Right renal pelvis (tissue), 4 donors: Measurements from ENCODE around the gene RUFY1. TPM values are rescaled to one million over a fixed set of nuclear protein-coding genes. Genes with fewer than 3 reads are reported as not detected.
"Not testable (repeated sequence)": the region's sequence is repeated elsewhere in the genome, so short reads cannot be mapped to it uniquely, and the experiment has no call there.

Source experiments
- DNase-seq, 4 donors: peaks; one replicate each; pipeline ENCODE4 v3.0.0-alpha.2; 2013; ENCODE audit warnings: low read depth in 4 of 4, low spot score in 3 of 4, missing footprints in 1 of 4
- polyA plus RNA-seq, 4 donors: library from polyadenylated mRNA; unstranded; fragments of 120-200 nt; gene quantifications; one replicate each; pipeline ENCODE4 v1.2.1, GENCODE V29; 2013; ENCODE audit not compliant: insufficient read length in 4 of 4

RUFY1 gene
- polyA plus RNA-seq, 4 donors: 69.1 to 81.4 (median 78.7) TPM

DNA sequence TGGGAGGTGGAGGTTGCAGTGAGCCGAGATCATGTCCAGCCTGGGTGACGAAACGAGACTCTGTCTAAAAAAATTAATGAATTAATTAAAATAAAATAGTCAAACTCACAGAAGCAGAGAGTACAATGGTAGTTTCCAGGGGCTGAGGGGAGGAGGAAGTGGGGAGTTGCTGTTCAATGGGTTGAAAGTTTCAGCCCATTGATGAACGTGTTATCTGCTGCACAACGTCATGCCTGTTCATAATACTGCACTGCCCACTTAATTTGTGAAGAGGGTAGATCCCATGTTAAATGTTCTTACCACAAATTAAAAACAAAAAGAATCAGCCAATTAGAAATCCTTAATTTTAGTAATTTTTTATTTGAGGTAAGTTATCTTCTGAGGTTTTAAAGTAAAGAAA lies 16.4 kb upstream of the RUFY1 start:
- DNase-seq: no peak

DNA sequence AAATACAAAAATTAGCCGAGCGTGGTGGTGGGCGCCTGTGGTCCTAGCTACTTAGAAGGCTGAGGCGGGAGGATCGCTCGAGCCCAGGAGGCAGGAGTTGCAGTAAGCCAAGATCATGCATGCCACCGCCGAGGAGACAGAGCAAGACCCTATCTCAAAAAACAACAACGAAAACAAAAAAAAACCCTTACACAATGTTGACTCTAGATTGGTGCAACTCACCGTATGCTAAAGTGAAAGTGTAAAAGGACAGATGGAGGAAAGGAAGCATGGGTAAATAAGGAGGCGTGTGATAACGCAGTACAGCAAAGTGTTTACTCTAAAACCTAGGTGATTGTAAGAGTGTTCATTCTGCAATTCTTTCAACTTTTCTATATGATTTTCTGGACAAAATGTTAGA lies 15.9 kb upstream of the RUFY1 start:
- DNase-seq: no peak

DNA sequence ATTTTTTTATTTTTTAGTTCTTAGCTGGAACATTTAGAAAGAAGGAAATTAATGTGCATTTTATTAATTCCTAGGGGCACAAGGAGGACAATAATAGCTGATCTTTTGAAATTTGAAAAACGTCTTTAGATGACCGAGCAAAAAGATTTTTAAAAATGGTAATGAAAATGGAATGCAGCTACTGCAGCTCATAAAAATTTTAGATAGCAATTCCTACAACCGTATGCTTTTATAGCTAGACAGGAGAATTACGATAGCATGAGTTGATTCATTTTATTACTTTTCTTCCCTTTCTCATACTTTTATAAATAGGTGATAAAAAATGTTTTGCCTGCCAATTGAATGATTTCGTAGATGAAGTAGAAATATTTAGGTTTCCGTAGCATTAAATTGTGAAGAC lies 13.7 kb upstream of the RUFY1 start:
- DNase-seq: no peak

DNA sequence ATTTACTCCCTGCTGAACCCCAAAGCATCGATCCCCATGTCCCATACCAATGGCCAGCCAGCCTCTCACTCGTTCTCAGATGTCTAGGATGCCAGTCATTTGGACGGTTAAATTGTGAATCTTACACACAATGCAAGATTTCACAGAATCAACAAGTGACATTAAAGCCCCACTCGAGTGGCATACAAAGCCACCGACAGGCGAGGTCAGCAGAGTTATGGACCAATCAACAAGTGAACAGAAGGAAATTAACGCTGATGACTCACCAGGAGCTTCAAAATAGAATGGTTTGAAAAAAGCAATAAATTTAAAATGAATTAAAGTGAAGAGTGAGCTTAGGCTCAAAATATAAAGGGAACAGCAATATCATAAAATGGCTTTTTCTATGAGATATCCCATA lies 8.2 kb upstream of the RUFY1 start:
- no peak for DNase-seq

- not testable (repeated sequence) for DNase-seq
Measured at GRCh38 chr5:179543275-179543674, 7.1 kb upstream of the RUFY1 start.

DNA sequence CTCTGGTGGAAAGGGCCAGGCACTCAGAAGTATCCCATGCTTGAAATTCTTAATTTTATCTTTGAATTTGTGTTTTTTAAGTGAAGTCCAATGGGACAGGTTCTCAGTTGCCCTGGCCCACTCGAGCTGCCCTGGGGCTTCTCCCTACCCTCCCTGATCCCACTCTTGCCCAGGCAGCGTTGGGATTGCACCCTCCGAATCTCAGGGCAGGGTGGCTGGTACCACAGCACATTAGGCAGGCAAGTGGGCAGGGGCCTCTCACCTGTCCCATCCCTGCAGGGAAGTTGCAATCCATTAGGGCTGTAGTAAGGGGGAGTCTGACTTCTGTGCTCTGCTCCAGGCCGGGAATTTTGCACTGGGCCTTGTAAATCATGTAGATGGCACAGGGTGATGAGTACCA lies 2.7 kb downstream of the RUFY1 start:
- no peak for DNase-seq

GRCh38 chr5:179553875-179554274 lies 3.5 kb downstream of the RUFY1 start:
- DNase-seq: no peak

DNA sequence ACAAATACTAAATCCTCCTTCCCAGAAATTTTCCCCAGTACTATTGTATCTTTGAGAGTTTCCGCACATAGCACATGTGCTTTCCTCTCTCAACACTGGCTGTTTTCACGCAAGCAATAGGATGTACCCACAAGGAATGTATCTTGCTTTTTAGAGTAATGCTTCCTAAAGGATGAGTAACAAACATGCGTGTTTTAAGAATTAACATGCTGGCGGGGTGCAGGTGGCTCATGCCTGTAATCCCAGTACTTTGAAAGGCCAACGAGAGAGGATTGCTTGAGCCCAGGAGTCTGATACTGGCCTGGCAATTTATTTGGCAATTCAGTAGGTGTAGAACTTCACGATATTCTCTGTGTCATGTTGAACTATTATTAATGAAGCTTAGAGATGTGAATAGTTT lies 4.6 kb downstream of the RUFY1 start:
- no peak for DNase-seq

DNA sequence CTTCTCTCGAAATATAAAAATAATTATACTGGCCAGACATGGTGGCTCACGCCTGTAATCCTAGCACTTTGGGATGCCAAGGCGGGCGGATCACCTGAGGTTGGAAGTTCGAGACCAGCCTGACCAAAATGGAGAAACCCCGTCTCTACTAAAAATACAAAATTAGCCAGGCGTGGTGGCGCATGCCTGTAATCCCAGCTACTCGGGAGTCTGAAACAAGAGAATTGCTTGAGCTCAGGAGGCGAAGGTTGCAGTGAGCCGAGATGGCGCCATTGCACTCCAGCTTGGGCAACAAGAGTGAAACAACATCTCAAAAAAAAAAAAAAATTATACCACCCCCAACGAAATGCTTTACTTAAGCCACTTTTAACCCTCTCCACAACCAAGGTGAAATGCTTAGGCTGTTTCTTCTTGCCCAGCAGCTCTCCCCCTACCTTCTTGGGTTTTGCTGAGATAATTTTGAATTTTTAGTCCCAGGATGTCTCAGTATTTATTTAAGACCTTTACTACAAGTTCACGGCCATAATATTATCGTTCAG lies 8.0 kb downstream of the RUFY1 start:
- not testable (repeated sequence) for DNase-seq

GRCh38 chr5:179558932-179559283 lies 8.6 kb downstream of the RUFY1 start:
- DNase-seq: no peak

GRCh38 chr5:179559284-179560252 lies 9.2 kb downstream of the RUFY1 start:
- DNase-seq: peak; percentile 96 to 99 (median 98)

- no peak for DNase-seq
Measured at GRCh38 chr5:179564526-179564925, 14.2 kb downstream of the RUFY1 start.

DNA sequence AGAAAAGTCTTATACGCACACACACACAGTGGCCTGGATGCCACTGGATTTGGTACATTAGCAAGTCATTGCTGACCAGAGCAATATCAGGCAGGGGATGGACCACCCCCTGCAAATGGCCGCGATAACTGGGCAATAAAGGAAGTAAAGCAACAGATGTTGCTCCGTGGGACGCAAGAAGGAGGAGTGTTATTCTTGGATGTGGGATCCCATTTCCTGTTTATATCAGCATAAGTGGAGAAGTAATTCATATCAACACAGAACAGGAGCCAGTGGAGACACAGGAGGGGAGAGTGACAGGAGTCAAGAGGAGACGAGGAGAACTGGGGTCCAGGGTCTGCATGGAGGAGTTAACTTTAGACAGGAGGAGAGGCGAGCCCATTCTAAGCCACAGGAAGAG lies 18.4 kb downstream of the RUFY1 start:
- no peak for DNase-seq

- DNase-seq: no peak
Measured at GRCh38 chr5:179572386-179572785, 22.0 kb downstream of the RUFY1 start.

- DNase-seq: no peak
Measured at GRCh38 chr5:179577286-179577960, 27.1 kb downstream of the RUFY1 start.

GRCh38 chr5:179585941-179586401 lies 35.6 kb downstream of the RUFY1 start:
- DNase-seq: no peak

- DNase-seq: no peak
Measured at GRCh38 chr5:179588166-179588565, 37.8 kb downstream of the RUFY1 start.

DNA sequence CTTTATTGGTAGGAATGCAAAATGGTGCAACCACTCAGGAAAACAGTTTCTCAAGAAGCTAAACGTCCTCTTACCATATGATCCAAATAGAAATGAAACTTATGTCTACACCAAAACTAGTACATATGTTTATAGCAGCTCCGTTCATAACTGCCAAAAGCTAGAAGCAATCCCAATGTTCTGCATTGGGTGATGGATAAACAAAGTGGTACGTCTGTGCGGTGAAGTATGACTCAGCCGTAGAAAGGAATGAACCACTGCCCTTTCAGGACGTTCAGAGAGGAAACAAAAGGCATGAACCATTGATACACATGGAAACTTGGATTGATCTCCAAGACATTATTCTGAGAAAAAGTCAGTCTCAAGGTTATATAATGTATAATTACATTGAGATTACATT lies 45.6 kb downstream of the RUFY1 start:
- DNase-seq: no peak

DNA sequence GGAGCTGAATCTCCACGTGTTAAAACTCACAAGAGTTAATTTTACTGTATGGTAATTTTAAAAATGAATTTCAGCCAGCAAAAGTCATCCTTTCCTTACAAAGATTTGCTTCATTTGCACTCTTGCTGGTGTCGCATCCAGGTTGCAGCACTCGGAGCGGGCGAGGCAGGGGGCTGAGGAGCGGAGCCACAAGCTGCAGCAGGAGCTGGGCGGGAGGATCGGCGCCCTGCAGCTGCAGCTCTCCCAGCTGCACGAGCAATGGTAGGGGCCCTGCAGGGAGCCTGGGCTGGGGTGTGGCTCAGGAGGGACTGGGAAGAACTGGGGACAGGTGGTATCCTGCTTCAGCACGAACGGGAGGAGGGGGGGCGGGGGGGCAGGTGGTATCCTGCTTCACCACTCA lies 46.1 kb downstream of the RUFY1 start:
- no peak for DNase-seq

DNA sequence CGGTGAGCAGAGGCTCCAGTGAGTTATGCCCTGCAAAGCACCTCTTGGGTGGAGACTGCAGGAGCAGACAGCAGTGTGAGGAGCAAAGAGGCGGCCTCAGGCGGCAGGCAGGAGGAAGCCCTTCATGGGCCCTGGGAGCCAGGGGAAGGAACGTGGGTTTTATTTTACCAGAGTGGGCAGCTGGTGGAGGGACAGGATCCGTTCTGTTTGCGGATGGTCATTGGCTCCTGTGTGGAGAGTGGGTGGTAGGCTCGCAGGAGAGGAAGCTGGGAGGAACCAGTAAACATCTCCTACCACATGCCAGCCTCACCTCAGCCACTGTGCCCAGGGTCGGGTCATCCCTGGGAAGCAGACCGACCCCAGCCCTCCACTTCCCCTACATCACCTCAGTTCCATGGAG lies 48.7 kb downstream of the RUFY1 start:
- no peak for DNase-seq

GRCh38 chr5:179599566-179599965 lies 49.2 kb downstream of the RUFY1 start:
- DNase-seq: no peak

DNA sequence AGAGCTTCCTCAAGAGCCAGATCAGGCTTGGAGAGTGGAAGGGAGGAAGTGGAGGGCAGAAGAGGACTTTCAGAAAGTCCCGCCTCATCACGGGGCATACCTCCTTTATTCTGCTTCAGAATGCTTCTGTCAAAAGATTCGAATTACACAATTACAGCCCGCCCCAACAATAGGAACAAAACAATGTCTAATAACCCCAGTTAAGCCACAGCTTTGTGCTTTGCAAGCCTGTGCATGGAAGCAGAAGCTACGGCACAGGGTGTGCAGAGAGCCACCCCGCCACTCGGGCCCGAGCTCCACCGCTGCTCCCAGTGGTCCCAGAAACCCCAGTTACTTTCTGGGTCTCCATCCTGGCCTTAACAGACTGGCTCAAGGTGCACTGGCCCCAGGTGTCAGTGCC lies 49.6 kb downstream of the RUFY1 start:
- no peak for DNase-seq
